GM19324 (cell line): ENCODE data around the gene SRSF2.
"Not testable (repeated sequence)": the region's sequence is repeated elsewhere in the genome, so short reads cannot be mapped to it uniquely, and the experiment has no call there.

ENCODE experiments used
- ATAC-seq: cut with Tn5 transposase; IDR thresholded peaks from one replicate; pipeline ENCODE4 v1.9.1; 2021; ENCODE audit warnings: mild to moderate bottlenecking, moderate library complexity; ENCODE audit not compliant: unreplicated experiment, low FRiP score

Gene SRSF2, protein sequence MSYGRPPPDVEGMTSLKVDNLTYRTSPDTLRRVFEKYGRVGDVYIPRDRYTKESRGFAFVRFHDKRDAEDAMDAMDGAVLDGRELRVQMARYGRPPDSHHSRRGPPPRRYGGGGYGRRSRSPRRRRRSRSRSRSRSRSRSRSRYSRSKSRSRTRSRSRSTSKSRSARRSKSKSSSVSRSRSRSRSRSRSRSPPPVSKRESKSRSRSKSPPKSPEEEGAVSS

DNA sequence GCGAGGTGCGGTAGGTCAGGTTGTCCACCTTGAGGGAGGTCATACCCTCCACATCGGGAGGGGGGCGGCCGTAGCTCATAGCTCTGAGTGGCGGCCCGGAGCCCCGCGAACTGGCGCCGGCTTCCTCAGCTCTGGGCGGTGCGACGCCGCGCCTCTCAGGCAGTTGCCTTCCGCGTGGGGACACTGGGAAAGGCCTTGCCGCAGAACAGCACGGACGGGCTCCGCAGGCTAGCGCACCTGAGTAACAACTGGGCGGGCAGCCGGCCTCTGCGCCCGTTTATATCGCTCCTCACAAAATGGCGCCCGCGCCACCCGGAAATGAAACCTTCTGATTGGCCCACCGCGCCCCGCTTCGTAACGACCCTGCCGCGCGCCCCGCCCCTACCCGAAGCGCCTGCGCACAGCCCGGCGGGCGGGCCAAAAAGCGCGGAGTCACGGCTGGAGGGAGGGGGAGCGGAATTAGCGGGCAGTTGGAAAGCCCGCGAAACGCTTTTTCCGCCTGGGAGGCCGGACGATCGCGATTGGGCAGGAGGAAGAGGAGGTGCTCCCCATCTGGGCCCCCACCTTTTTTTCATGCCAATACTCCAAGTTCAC lies at the start of gene SRSF2:
Gene SRSF2, minus strand, starts transcription at position 250 of the 594 bp plus-strand sequence. Its CDS starts 171 bp downstream, at position 79.
- ATAC-seq: peak; percentile 82

DNA sequence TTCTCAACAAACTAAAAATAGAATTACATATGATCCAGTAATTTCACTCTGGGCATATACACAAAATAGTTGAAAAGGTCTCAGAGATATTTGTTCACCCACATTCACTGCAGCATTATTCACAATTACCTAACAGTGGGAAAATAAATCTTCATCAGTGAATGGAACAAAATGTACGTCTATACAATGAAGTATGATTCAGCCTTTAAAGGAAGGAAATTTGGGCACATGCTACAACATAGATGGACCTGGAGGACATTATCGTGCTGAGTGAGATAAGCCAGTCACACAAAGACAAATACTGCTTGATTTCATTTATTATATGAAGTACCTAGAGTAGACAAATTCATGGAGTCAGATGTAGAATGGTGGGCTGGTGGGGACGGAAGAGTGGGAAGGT lies 47.8 kb upstream of the SRSF2 start:
- no peak for ATAC-seq

DNA sequence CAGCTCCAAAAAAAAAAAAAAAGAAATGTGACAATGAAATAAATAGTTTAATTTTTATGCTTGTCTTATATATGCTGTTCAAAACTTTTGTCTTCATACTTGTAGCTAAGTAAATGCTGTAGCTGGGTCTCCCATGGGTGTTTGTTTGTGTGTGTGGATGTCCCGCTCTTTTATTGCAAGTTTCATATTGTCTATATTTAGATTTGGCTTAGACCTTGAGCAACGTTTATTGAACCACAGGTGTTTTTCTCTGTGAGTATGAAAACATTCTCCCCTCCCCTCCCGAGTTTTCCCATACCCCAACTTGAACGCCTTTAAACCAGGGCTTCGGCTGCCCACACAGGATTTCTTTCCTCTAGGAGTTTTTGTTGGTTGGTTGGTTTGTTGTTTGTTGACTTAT lies 46.0 kb upstream of the SRSF2 start:
- no peak for ATAC-seq

DNA sequence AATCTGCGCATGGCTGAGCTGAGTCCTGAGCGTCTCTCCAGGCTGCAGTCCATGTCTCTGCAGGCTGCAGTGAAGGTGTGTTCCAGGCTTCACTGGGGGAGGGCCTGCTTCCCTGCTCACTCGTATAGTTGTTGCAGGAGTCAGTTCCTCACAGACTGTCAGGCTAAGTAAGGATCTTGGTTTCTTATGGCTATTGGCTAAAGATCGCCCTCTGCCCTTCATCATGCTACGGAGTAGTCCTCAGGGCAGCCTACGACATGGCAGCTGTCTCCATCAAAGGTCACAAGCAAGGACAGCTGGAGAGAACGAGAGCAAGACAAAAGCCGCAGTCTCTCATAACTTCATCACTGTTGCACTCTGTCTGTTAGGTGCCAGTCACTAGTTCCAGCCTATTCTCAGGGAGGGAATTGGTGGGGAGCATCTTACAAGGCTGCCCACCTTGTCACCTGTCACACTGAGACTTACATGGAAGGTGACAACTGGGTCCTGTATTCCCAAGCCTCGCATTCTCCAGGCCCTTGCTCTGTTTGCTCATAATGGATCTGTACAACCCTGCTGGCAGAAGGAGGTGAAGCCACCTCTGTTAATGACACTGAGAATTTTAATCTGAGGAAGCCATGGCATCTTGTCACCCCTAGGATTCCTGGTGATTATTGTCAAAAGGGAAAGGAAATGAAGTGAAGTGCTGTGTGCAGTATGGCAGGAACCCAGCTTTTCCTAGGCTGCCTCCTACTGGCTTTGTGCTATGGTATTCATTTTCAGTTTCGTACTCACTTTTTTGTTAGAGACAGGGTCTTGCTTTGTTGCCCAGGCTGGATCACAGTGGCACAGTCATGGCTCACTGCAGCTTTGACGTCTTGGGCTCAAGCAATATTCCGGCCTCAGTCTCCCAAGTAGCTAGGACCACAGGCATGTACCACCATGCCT lies 44.2 kb upstream of the SRSF2 start:
- ATAC-seq: no peak

DNA sequence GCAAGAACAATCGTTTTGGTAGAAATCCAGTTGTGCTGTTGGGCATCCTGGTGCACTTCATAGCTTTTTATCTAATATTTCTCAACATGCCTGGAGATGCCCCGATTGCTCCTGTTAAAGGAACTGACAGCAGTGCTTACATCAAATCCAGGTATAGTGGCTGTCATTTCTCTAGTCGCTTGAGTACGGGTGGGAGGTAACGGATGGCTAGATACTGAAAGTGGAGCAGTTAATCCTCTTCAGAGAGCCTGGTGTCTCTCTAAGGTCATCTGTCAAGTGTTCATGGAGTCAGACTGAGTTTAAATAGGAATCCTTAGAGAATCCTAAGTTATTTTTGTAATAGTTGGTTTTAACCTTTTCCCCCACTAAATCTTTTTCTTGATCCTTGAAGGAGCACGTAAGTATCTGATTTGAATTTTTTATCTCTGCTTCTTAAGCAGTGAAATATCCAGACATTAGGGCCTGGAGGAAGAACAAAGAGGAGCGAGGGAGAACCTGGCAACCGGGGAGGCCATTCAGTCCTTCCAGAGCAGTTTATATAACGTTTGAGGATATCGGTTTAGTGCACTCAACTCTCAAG lies 38.0 kb upstream of the SRSF2 start:
- no peak for ATAC-seq

DNA sequence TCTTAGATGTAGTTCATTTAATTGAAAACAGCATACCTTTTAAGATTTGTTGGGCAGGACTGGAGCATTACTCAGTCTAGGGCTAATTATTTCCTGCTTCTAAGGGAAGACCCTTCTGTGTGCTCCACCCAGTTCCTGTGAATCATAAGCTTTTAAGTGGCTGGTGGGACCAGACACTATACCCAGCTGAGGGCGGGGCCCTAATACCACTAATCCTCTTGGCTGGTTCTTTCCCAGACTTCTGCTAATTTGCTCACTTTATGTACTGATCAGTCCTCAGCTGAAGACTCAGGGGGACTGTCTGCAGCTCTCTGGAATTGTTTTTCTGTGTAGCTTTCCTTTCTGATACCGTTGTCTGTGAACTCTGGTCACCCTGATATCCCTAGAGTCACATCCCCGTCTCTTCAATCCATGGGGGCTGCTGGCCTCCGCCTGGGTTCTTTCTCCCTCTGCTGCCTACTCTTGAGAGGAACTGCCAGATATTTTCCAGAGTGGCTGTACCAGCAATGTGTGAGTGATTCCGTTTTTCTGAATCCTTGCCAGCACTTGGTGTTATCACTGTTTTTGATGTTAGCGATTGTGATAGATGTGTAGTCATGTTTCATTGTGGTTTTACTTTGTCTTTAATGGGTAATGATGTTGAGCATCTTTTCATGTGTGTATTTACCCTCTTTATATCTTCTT lies 35.9 kb upstream of the SRSF2 start:
- ATAC-seq: no peak

DNA sequence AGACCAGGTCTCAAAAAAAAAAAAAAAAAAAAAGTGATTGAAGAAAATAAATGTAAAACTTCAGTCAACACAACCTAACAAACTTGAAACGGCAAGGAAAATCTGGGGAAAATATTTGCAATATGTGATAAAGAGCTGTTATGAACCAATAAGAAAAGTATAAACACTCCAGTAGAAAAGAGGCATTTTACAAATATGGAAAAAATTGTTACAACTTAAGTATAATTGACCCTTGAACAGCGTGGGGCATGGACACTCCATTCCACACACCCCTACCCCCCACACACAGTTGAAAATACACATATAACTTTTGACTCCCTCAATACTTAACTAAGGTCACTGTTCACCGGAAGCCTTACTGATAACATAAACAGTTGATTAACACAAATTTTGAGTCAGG lies 21.4 kb upstream of the SRSF2 start:
- ATAC-seq: no peak

DNA sequence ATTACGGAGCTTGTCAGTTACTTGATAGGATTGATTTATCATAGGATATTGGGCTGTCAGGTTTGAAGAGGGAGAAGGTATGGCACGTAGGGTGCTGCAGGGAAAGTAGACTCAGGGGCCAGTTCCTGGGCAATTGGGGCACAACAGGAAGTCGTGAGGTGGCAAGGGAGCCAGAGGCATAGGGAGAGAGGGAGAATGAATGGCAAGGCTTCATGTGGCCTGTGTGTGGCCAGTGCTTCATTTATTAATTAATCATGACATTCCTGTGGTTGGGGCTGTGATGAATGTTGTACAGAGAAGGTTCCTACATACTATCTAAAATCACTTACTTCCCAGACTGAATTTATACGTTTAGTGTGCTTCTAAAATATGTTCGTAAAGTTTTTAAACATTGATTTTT lies 20.1 kb upstream of the SRSF2 start:
- ATAC-seq: no peak

DNA sequence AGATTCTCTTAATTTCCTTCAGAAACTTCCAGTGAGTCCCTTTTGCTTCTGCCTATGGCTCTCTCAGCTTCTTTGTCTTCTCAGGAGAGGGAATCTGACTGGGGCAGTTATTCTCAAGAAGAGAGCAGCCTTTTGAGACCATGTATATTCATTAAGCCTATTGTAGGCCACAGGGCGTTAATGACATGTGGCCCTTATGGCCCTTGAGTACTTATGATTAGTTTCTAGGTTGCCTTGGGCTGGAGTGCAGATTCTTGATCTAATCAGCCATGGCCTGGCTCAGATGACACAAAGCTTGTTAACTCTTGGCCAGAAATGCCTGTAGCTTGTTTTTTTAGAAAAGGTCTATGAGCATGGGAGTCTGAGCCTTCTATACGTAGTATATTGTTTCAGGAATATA lies 18.2 kb upstream of the SRSF2 start:
- ATAC-seq: no peak

DNA sequence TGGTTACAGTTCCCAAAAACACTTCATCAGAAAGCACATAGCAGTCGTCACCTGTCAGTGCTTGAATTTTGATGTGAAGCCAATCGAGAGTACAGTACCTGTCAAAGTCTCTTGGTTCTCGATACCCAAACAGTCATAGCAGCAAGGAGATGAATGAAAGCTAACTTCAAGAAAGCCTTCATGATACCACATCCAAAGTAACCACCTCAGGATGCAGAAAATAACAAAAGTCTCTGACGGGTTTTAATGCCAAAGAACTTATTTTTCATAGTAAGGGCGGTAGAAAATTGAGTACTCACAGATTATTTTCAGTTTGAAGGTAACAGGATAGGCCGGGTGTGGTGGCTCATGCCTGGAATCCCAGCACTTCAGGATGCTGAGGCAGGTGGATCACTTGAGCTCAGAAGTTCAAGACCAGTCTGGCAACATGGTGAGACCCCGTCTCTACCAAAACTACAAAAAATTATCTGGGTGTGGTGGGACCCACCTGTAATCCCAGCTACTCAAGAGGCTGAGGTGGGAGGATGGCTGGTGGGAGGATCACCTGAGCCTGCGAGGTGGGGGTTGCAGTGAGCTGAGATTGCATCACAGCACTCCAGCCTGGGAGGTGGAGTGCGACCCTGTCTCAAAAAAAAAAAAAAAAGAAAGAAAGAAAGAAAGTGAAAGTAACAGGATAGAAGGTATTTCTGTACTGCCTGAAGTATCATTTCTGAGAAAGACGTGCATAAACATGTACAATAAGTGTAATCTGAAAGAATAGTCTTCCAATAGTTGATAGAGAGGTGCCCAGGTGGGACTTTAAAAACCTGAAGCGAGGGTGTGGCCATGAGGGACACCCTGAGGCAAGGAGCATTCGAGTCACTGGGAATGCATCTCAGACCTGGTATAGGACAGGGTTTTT lies 16.2 kb upstream of the SRSF2 start:
- no peak for ATAC-seq

DNA sequence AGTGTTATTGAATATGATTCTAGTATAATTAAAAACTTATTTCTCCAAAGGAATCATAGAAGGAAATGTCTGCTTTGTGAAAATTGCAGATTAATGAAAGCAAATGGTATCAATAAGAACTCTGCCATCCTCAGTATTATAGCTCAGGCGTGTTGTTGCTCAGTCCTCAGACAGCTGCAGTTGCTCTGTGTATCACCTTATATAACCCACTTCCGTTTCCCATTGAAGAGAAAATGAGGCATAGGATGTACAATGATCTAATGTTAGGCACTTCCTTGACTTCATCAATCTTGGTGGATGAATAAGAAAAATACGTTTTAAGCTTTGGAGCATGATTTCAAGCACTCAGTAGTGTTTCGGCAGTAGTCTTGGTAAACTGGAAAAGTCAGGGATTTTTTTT lies 14.9 kb upstream of the SRSF2 start:
- no peak for ATAC-seq

DNA sequence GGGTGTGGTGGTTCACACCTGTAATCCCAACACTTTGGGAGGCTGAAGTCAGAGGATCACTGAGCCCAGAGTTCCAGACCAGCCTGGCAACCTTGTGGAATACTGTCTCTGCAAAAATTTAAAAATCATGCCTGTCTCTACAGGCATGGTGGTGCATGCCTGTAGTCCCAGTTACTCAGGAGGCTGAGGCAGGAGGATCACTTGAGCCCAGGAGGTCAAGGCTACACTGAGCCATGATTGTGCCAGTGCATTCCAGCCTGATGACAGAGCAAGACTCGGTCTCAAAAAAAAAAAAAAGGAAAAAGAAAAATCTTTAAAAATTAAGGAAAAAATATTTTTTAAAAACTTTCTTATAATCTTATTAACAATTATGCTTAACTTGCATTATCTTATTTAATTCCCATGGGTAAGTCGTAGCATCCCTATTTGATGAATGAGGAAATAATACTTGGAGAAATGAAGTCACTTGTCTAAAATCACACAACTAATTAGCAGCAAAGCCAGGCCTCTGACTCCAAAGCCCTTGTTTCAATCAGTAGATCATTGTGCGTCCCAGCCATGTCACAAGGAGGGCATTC lies 14.4 kb upstream of the SRSF2 start:
- no peak for ATAC-seq

DNA sequence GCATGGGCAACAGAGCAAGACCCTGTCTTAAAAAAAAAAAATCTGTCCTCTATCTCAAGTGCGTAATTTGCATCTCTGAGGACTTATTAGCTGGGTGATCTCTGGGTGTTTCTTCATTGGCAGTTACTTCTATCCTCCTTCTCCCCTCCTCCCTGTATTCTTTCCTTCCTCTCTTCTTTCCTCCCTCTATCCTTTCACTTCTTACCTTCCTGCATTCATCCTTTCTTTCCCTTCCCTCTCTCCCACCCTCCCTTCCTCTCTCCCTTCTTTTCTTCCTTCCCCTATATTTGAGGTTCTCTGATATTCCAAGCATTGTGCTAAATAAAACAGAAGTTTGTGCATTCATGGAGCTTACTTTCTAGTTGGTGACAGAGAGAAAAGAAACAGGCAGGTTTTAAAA lies 11.5 kb upstream of the SRSF2 start:
- ATAC-seq: no peak

DNA sequence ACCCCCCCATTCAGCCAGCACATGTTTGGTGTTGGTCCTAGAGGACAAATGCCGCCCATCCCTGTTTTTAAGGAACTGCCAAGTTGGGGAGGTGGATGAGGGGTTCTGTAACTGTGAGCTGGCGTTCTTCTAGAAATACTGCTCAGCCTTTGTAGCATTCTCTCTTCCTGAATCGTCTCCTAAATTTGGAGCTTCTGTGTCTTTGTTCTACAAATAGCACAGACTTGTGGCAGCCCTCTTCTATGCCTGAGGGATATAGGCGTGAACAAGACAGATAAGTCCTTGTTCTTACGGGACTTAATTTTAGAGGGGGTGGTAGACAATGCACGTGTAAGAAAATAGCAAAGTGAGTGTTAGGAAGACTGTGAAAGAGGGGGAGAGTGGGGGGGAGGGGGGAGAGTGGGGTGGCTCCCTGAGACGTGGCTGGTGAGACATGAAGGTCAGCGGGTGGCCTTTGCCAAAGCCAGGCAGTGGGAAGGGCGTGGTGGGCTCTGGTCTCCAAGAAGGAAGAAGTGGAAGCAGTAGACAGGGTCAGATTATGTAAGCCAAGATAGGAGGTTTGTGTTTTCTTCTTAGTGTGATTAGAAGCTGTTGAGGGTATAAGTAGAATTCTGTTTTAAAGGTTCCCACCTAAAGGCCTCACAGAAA lies 10.7 kb upstream of the SRSF2 start:
- ATAC-seq: no peak

DNA sequence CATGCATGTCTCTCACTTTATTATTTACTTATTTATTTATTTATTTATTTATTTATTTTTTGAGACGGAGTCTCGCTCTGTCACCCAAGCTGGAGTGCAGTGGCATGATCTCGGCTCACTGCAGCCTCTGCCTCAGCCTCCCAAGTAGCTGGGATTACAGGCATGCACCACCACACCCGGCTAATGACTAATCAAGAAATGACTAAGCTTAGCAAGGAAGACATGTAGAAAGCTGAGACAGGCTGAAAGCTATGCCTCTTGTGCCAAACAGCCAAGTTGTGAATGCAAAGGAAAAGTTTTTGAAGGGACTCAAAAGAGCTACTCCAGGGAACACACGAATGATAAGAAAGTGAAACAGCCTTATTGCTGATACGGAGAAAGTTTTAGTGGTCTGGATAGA lies 8.7 kb upstream of the SRSF2 start:
- ATAC-seq: not testable (repeated sequence)

DNA sequence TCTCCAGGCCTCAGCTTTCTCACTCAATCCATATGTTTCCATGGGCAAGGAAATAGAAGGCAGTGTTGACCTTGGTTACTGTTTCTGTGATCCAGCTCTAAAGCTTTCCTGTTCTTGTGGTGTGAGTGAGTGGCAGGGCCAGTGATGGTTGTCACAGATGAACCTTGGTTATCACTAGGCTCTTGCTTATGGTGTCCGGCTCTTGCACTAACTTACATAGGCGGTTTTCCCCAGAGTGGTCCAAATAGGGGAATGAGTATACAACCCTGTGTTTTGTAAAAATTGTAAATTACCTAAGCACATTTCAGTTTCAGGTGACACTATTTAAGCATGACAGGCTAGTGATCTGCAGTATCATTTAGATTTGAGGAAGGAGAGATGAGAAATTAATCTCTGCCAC lies 7.6 kb upstream of the SRSF2 start:
- ATAC-seq: no peak

DNA sequence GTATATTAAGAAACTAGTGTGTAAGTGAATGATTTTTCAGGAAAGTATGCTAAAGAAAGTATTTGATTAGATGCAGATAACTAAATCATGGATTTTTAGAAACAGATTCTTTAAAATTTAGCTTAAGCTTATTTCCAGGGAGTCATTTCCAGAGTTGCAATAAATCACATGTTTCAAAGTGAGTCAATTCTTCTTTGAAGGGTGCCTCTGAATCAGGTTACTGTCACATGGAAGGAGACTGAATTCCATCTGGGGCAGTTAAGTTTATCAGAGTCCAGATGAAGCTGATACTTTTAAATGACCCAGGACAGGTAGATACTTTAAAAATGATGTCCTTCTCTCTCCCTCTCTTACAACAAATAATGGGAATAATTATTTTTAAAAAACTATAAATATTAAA lies 5.8 kb upstream of the SRSF2 start:
- ATAC-seq: no peak

DNA sequence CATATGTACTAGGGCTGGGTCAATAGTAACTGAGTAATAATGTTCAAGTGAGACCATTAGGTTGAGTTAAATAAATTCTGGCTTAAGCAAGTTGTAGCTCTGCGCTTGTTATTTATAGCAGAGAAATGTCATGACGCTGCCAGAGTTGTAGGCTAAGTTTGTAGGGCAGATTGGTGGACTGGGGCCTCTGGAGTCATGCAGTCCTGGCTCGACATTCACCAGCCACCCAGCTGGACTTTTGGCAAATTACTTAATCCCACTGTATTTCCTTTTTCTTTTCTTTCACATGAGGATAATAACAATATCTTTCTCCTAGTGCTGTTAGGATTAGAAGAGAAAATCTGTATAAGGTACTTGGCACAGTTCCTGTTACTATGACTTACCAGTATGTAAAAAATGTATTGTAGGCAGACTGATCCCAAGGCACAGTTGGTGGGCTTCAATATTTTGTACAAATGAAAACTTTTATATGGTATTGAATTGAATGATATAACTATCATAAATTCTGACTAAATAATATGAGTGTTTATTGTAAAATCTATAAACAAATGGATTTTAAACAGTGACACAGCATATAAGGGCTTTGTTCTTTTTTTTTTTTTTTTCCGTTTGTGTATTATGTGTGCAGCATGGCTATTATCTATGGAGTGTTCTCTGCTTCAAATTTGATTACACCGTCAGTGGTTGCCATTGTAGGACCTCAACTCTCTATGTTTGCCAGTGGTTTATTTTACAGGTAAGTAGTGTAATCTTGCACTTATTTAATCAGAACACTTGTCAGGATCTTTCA lies 3.4 kb upstream of the SRSF2 start:
- ATAC-seq: no peak
